NCI-H1092 (cell line): ENCODE measurements around the gene SLC35B2.

Experiments used
- DNase-seq: peaks from one replicate; lab custom pipeline; 2025; lab: John Stamatoyannopoulos, UW

The SLC35B2 gene

DNA sequence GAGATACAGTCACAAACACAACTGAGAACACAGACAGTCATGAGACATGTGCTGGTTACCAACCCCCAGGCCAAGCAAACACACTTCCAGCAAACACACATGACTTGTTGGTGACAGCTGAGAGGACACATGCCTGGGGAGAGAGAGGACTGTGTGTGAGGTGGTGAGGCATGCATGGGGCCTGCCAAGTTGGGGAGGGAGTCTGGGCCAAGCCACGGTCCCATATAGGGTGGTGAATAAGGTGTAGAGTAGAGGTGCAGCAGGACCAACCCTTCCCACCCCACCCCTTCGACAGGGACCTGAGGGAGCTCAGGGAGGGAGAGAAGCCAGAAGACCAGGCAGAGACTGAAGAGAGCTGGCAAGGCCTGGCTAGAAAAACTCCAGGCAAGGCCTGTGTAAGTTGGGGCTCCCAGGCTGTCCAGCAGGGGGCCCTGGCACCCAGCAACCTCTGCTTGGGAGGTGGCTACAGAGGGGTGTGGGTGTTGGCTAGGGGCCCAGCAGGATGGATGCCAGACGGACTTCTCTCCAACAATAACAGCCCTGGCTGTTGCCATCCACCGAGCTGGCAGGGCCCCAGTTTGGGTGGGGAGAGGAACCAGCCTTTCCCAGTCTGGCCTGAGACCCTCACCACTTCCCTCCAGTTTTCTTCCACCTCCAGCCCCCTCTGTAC lies 35.9 kb downstream of the SLC35B2 start:
- DNase-seq: peak; percentile 94

GRCh38 chr6:44220913-44221290 lies 36.4 kb downstream of the SLC35B2 start:
- no peak for DNase-seq

DNA sequence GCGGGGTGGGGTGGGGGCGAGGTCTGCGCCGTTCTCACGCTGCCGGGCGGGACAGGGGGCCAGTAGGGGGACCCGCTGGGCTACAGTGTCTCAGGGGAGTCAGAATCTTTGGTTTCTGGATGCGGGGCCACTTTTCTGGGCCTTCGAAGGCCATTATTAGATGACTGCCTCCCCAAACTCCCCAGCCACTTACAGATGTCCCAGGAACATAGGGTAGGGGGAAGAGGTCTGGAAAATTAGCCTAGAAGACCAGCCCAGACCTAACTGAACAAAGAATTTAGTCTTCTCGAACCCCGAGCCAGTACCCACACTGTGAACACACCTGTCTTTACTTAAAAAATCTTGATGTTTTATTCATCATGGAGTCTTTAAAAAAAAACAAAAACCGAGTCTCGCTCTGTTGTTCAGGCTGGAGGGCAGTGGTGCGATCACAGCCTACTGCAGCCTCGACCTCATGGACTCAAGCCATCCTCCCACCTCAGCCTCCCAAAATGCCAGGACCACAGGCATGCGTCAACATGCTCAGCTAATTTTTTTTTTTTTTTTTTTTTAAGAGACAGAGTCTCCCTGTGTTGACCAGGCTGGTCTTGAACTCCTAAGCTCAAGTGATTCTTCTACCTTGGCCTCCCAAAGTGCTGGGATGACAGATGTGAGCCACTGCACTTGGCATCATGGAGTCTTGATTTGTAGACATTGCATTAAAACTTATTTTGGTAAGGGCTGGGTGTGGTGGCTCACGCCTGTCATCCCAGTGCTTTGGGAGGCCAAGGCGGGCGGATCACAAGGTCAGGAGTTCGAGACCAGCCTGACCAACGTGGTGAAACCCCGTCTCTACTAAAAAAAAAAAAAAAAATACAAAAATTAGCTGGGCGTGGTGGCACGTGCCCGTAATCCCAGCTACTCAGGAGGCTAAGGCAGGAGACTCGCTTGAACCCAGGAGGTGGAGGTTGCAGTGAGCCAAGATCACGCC lies 37.2 kb downstream of the SLC35B2 start:
- no peak for DNase-seq

DNA sequence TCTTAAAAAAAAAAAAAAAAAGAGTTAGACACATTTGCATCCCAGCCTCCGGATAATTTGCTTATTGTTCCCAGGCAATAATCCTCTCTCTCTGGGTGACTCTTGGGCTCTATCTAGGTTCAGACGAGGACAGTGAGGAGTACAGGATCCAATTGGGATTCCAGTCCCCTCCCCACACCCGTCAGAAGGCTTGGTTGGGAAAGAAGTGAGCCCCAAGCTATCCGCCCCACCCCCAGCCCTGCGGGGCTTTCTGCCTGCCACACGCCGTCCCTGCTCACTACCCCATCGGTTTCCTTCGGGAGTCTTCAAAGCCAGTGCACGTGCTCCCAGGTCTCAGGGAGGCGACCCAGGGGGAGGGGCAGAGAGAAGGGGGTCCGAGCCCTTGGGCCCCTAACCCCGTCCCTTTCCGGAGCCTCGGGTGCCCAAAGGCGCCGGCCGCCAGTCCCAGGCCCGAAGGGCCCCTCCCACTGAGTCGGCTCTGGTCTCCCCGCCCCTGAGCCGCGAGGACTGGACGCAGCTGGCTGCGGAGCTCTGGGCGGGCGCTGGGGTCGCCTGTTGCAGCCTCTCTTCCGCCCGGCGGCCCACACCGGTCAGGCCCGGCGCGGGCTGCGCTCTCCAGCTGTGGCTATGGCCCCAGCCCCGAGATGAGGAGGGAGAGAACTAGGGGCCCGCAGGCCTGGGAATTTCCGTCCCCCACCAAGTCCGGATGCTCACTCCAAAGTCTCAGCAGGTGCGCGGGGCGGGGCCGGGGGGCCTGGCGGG lies 38.1 kb downstream of the SLC35B2 start:
- peak; percentile 71 for DNase-seq

DNA sequence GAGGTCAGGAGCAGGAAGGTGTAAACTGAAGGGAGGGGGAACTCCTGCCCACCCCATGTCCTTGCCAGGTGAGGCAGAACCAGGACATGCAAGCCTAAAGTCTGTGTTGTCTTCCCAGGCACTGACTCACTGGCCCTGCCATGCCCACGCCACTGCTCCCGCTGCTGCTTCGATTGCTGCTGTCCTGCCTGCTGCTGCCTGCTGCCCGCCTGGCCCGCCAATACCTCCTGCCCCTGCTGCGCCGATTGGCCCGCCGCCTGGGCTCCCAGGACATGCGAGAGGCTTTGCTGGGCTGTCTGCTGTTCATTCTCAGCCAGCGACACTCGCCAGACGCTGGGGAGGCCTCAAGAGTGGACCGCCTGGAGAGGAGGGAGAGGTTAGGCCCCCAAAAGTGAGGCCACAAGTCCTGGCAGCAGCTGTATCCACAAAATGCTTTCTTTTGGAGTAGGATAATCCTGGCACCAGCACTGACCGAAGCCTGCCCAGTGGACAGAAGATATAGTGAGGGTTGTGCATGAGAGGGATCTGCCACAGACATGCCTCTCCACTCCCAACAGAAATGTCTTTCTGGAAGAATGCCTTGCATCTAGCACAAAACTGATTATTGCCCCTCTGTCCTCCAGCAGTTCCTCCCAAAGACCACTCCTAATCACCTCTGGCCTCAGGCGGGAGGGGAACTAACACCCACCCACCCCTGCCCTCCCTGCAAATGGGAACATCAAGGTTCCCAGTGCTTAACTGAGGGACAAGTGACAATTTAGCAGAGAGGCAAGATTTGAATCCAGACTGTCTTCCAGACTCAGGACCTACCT lies 39.8 kb downstream of the SLC35B2 start:
- DNase-seq: peak; percentile 49

GRCh38 chr6:44216677-44217331 lies 40.5 kb downstream of the SLC35B2 start, which contains the start of gene MYMX:
Gene MYMX, plus strand, starts transcription at chr6:44216926. Its CDS starts 546 bp downstream, at chr6:44217472.
- peak; percentile 23 for DNase-seq

- DNase-seq: no peak
Measured at GRCh38 chr6:44214307-44214706, 43.0 kb downstream of the SLC35B2 start.

- DNase-seq: no peak
Measured at GRCh38 chr6:44211284-44211683, 46.0 kb downstream of the SLC35B2 start.

- DNase-seq: no peak
Measured at GRCh38 chr6:44207966-44208365, 49.4 kb downstream of the SLC35B2 start.
